SK-N-SH (cell line): ENCODE results near the gene SH3RF1.

Experiments
- CHD2 ChIP-seq: fragments of 150-350 bp; IDR thresholded peaks from 2 replicates; pipeline ENCODE4 v1.6.1; 2018; ENCODE audit warnings: low read length; ENCODE audit not compliant: partially characterized antibody
- CTCF ChIP-seq: fragments of 200-600 bp; sonication (generic); IDR thresholded peaks from 2 replicates; pipeline ENCODE4 v1.6.1; 2017; ENCODE audit warnings: antibody characterized with exemption, mild to moderate bottlenecking, moderate library complexity
- EP300 ChIP-seq, 2 experiments: IDR thresholded peaks; 2 replicates each; pipeline versions ENCODE4 v1.4.0 to v1.6.1; 2012; ENCODE audit warnings: borderline replicate concordance in 1 of 2, low read depth in 1 of 2, low read length in 1 of 2
- EZH2phosphoT487 ChIP-seq: fragments of 200-600 bp; sonication (generic); IDR thresholded peaks from 2 replicates; pipeline ENCODE4 v1.6.1; 2017; ENCODE audit warnings: low read depth, mixed run types, mild to moderate bottlenecking, antibody characterized with exemption, moderate library complexity, borderline replicate concordance
- GABPA ChIP-seq: IDR thresholded peaks from 2 replicates; pipeline ENCODE4 v1.4.0; 2012; ENCODE audit warnings: low read depth, mild to moderate bottlenecking
- IRF3 ChIP-seq: fragments of 150-350 bp; IDR thresholded peaks from 2 replicates; pipeline ENCODE4 v1.6.1; 2016; ENCODE audit warnings: mild to moderate bottlenecking, low read depth, low read length
- MAX ChIP-seq: IDR thresholded peaks from 2 replicates; pipeline ENCODE4 v1.4.0; 2012; ENCODE audit warnings: low read depth
- NRF1 ChIP-seq: IDR thresholded peaks from 2 replicates; pipeline ENCODE4 v1.6.1; 2012; ENCODE audit warnings: low read depth, mild to moderate bottlenecking, low read length
- POLR2AphosphoS5 ChIP-seq: IDR thresholded peaks from 2 replicates; pipeline ENCODE4 v1.6.1; 2012; ENCODE audit warnings: low read depth, low read length
- RFX5 ChIP-seq: IDR thresholded peaks from 2 replicates; pipeline ENCODE4 v1.6.1; 2012; ENCODE audit warnings: mild to moderate bottlenecking, improper control_type of control experiment, low read length
- RXRA ChIP-seq: IDR thresholded peaks from 2 replicates; pipeline ENCODE4 v1.4.0; 2012; ENCODE audit warnings: low read depth, mild to moderate bottlenecking, borderline replicate concordance
- SMC3 ChIP-seq: IDR thresholded peaks from 2 replicates; pipeline ENCODE4 v1.6.1; 2012; ENCODE audit warnings: low read depth, low read length, improper control_type of control experiment
- TAF1 ChIP-seq: IDR thresholded peaks from 2 replicates; pipeline ENCODE4 v1.6.1; 2012; ENCODE audit warnings: low read depth, mild to moderate bottlenecking, low read length, moderate library complexity, borderline replicate concordance
- YY1 ChIP-seq: IDR thresholded peaks from 2 replicates; pipeline ENCODE4 v1.4.0; 2012; ENCODE audit warnings: low read depth, mild to moderate bottlenecking

GRCh38 chr4:169231647-169232262, 39.0 kb downstream of the SH3RF1 start:
- TF ChIP-seq RFX5 (no peak), TAF1 (no peak), EP300 (IDR thresholded peaks at IDR 0.05; ENCODE audit: borderline replicate concordance in 1 of 2, low read depth in 1 of 2, low read length in 1 of 2) (peak in 1 of 2 experiments; percentile 52; a peak in 1 of 4 replicates), NRF1 (no peak), MAX (no peak), SMC3 (no peak), POLR2AphosphoS5 (peak; percentile 79; the same call in 1 of the 2 replicates), RXRA (no peak), GABPA (no peak), CTCF (no peak), YY1 (no peak), EZH2phosphoT487 (no peak), CHD2 (no peak), IRF3 (no peak)
